Thoracic aorta (tissue), 2 donors: ENCODE data around the gene KCNN3. TPM values are rescaled to one million over a fixed set of nuclear protein-coding genes. Genes with fewer than 3 reads are reported as not detected.

Source experiments
- ATAC-seq: fragments of 150-250 bp; one replicate; pipeline ENCODE4 v1.8.0; 2017; ENCODE audit warnings: low read depth; ENCODE audit not compliant: insufficient number of reproducible peaks, low FRiP score
- DNase-seq: peaks from one replicate; pipeline ENCODE4 v3.0.0-alpha.2; 2020; ENCODE audit warnings: low spot score
- H3K27ac ChIP-seq, 2 donors: fragments of 200-600 bp; sonication (generic); 1 replicate in 1 of 2; 2 replicates in 1 of 2; pipeline ENCODE4 v1.5.1; 2016; ENCODE audit warnings: mild to moderate bottlenecking in 2 of 2, moderate library complexity in 2 of 2
- H3K27me3 ChIP-seq: fragments of 200-600 bp; sonication (generic); replicated peaks from 2 replicates; pipeline ENCODE4 v1.6.0; 2016; ENCODE audit warnings: mild to moderate bottlenecking; ENCODE audit not compliant: insufficient read depth
- H3K36me3 ChIP-seq: fragments of 200-600 bp; sonication (generic); one replicate; pipeline ENCODE4 v1.5.1; 2016
- H3K4me1 ChIP-seq, 2 donors: fragments of 200-600 bp; sonication (generic); 1 replicate in 1 of 2; 2 replicates in 1 of 2; pipeline versions ENCODE4 v1.5.1 to v1.6.0; 2016; ENCODE audit warnings: low read depth in 2 of 2, mild to moderate bottlenecking in 1 of 2; ENCODE audit not compliant: control insufficient read depth in 1 of 2
- H3K4me3 ChIP-seq: fragments of 200-600 bp; sonication (generic); 2 replicates; pipeline ENCODE4 v1.5.1; 2016; ENCODE audit warnings: mild to moderate bottlenecking
- H3K9me3 ChIP-seq: fragments of 200-600 bp; sonication (generic); 2 replicates; pipeline ENCODE4 v1.5.1; 2016
- CTCF ChIP-seq: fragments of 200-600 bp; sonication (generic); IDR thresholded peaks from one replicate; pipeline ENCODE4 v1.5.1; 2019; ENCODE audit warnings: antibody characterized with exemption
- total RNA-seq, 2 donors: library from RNA; depleted of rRNA; stranded (reverse); fragments of >200 nt; gene quantifications; one replicate each; pipeline versions ENCODE4 v1.1.0 to v1.2.3, GENCODE V29; 2016

Gene KCNN3
- total RNA-seq, 2 donors from 2014 or later, result 0.95 to 1.8 TPM

- DNase-seq (no peak), ATAC-seq (no peak)
- H3K9me3 ChIP-seq, result no peaks in the 10 kb centered on the region
- no peaks in the 10 kb centered on the region for H3K27me3 ChIP-seq
- H3K4me3 ChIP-seq, result no peak overlapping the region
- H3K4me1 ChIP-seq, result no peaks in the 10 kb centered on the region
- H3K36me3 ChIP-seq, result no peaks in the 10 kb centered on the region
- TF ChIP-seq CTCF, result no peak
- no peak overlapping the region for H3K27ac ChIP-seq
These were observed 210.1 kb downstream of the KCNN3 start for GRCh38 chr1:154659823-154660592.

GRCh38 chr1:154657556-154657955, 212.5 kb downstream of the KCNN3 start:
- DNase-seq (no peak), ATAC-seq (no peak)
- TF ChIP-seq CTCF, result no peak
- no peaks in the 10 kb centered on the region for H3K4me1 ChIP-seq
- no peak overlapping the region for H3K4me3 ChIP-seq
- H3K36me3 ChIP-seq, result no peaks in the 10 kb centered on the region
- H3K9me3 ChIP-seq, result no peaks in the 10 kb centered on the region
- H3K27ac ChIP-seq, result no peak overlapping the region
- H3K27me3 ChIP-seq, result no peaks in the 10 kb centered on the region

- ATAC-seq, result no peak
- no peak overlapping the region for H3K4me3 ChIP-seq
- no peak for TF ChIP-seq CTCF
- no peaks in the 10 kb centered on the region for H3K4me1 ChIP-seq
- no peaks in the 10 kb centered on the region for H3K9me3 ChIP-seq
- H3K27me3 ChIP-seq, result no peaks in the 10 kb centered on the region
- DNase-seq, result no peak
- no peaks in the 10 kb centered on the region for H3K36me3 ChIP-seq
- H3K27ac ChIP-seq, result no peak overlapping the region
These were observed 217.2 kb downstream of the KCNN3 start for GRCh38 chr1:154652893-154653292.

Other genes starting within 250 kb of the KCNN3 start
- 10 to 100 TPM in 1 of 2 donors, 1 to 10 TPM in 1; 9.7 to 13.8 TPM for gene PMVK, start 66.4 kb upstream of the KCNN3 start, total RNA-seq
- 100 to 1,000 TPM; 185 to 227 TPM for gene PBXIP1, start 85.8 kb upstream of the KCNN3 start, total RNA-seq
- gene PYGO2, start 91.5 kb upstream of the KCNN3 start, total RNA-seq, result 10 to 100 TPM; 17.8 to 21.4 TPM
- gene SHC1, start 100.5 kb upstream of the KCNN3 start, total RNA-seq, result 100 to 1,000 TPM; 129 to 174 TPM
- gene CKS1B, start 104.4 kb upstream of the KCNN3 start, total RNA-seq, result 10 to 100 TPM; 13.5 to 23.7 TPM
- gene FLAD1, start 113.1 kb upstream of the KCNN3 start, total RNA-seq, result 10 to 100 TPM; 23.8 to 27.2 TPM
- gene LENEP, start 123.3 kb upstream of the KCNN3 start, total RNA-seq, result not detected
- 10 to 100 TPM; 35.3 to 66.3 TPM for gene ZBTB7B, start 132.5 kb upstream of the KCNN3 start, total RNA-seq
- under 1 TPM in 1 of 2 donors, not detected in 1; 0.42 TPM for gene DCST2, start 163.5 kb upstream of the KCNN3 start, total RNA-seq
- gene DCST1, start 163.5 kb upstream of the KCNN3 start, total RNA-seq, result not detected
- gene ADAM15, start 181.0 kb upstream of the KCNN3 start, total RNA-seq, result 100 to 1,000 TPM; 119 to 144 TPM
- 1 to 10 TPM; 1.9 to 2.8 TPM for gene EFNA4, start 193.5 kb upstream of the KCNN3 start, total RNA-seq
- 1 to 10 TPM; 1.5 to 3.2 TPM for gene EFNA3, start 208.6 kb upstream of the KCNN3 start, total RNA-seq